NCI-H1436 treated with DMSO at 0.1 percent for 48 hours (cell line): ENCODE results near the gene BCAS1.

Experiments used
- DNase-seq: peaks from one replicate; lab custom pipeline; 2025; lab: John Stamatoyannopoulos, UW

The BCAS1 gene

DNA sequence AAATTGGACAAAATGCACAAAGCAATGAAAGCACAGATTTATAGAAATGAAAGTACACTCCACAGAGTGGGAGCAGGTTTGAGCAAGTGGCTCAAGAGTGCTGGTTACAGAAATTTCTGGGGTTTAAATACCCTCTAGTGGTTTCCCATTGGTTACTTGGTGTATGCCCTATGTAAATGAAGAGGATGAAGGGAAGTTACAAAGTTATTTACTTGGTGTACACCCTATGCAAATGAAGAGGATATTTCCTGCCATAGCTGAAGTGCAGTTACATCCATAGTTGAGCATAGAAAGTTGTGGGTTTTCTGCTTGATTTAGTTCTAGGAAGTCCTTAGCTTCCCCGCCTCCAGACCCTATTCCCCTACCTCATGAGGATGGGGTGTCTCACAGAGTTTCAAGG is 22.7 kb downstream of the BCAS1 start:
- DNase-seq = no peak

DNA sequence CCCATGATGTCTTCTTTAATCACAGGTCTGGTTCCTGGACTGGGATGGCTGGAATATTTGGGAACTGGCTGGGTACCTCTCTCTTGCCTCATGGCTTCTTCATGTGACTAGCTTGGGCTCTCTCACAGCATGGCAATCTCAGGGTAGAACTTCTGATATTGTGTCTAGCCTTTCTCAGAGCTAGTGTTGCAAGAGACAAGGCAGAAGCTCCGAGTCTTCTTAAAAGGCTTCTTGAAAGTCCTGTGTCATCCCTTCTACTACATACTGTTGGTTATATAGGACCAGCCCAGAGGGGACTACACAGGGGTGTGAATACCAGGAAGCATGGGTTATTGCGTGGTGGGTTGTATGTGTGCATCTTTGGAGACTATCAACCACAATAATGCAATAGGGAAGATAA is 23.3 kb downstream of the BCAS1 start:
- DNase-seq = no peak

DNA sequence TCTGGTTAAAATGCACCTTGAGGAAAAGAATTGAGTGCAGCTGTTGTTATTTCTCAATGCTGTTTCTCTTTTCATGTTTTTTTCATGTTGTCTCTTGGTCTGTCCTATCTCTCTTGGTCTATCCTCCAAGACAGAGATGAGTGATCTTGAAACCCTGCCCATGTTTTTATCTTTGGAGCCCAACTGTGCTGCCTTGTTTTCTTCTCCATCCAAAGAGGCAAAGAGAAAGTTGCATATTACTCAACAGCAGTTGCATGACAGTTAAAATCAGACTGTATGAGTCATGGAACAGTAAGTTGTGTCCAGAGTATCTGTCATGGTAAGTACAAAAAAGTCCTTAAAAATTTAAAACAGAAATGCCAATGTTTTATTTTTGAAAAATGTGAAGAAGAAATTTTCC is 26.2 kb downstream of the BCAS1 start:
- DNase-seq = no peak

GRCh38 chr20:54043076-54043967 is 27.1 kb downstream of the BCAS1 start:
- no peak for DNase-seq

DNA sequence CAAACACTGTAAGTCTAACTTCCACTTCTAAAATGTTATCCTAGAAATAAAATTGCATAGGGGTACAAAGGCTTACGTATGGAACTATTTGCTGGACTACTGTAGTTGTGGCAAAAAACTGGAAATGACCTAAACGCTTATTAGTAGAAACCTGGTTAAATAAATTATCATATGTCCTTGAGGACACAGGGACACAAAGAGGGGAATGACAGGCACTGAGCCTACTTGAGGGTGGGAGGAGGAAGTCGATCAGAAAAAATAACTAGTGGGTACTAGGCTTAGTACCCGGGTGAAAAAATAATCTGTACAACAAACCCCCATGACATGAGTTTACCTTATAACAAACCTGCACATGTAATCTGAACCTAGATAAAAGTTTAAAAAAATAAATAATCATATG is 28.4 kb downstream of the BCAS1 start:
- no peak for DNase-seq

- DNase-seq = no peak
Measured at GRCh38 chr20:54041336-54041735, 29.1 kb downstream of the BCAS1 start.

- DNase-seq = no peak
Measured at GRCh38 chr20:54040531-54040930, 29.9 kb downstream of the BCAS1 start.

DNA sequence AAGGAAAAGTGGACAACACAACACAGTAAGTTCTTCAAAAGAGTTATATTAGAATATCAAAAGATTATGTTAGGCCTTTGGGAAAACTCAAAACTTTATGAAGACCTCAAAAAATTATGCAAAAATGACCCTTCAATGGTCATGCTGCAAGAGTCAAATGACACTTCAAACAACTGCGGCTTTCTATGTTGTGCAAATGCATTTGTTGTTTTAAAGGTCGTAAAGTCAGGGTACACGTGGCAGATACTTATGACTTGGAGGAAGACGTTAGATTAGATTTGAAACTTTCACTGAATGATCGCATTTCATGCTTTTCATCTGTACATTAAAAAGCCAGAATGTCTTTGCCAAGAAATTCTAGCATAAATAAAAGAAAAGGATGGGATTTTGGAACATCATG is 31.4 kb downstream of the BCAS1 start:
- no peak for DNase-seq

- no peak for DNase-seq
Measured at GRCh38 chr20:54037525-54037924, 32.9 kb downstream of the BCAS1 start.

GRCh38 chr20:54029643-54030042 is 40.8 kb downstream of the BCAS1 start:
- no peak for DNase-seq

DNA sequence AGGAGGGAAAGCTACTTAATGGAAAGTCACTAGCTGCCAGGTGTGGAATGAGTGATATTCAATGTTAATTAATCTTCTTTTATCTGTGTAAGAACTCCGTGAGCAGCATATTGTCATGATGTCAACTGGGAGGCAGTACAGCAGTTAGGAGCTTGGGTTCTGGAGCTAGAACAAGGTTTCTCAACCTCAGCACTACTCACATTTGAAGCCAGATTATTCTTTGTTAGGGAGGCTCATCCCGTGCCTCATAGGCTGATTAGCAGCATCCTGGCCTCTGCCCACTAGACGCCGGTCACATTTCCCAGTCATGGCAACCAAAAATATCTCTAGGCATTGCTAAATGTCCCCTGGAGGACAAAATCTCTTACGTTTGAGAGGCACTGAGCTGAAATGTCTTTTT is 41.2 kb downstream of the BCAS1 start:
- DNase-seq = no peak

GRCh38 chr20:54028276-54029011 is 42.0 kb downstream of the BCAS1 start:
- DNase-seq = no peak

DNA sequence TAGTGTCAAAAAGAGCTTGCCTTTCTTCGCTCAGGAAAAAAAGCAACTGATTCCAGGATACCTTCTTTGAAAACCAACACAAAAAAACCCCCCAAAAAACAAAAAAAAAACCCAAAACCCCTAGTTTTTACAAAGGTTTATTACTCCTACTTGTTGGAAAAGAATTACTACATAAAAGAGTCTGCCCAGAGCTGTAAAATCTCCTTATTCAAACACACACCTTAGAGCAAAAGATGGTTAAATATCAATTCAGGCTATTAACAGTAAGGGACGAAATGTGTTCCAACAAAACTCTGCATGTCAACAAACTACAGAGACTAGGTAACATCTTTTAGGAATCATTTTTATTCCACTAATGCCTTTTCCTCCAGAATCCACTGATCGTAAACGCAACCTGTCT is 42.7 kb downstream of the BCAS1 start:
- no peak for DNase-seq

DNA sequence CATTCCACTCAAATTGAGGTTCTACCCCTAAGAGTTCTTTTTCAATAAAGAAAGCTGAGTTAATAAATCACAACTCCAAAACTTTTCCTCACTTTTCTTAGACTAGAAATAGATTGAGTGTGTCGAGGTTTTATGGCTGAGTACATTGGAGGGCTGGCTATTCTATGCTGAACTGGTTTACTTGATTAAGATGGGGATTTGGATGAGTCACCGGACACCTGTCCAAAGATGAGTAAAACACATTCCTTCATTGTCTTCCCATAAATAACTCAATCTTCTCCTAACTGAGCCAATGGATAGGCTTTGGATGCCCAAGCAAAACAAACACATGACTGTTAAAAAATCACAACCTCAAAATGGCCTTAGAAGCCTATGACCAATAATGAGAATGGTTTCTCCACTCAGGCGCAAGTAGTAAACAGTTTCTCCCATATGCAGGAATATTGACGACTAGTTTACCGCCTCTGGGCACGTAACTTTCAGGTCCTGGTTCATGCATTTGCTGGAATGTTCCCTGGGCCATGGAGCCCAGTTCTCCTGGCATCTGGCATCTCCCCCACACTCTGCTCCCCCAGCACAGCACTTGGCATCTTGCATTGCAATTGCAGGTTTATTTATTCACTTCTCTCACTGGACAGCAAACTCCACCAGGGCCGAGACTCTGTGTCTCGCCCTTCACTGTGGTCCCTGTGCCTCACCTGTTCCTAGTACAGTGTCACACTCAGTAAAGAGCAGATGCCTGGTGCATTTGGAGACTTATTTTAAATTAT is 43.9 kb downstream of the BCAS1 start:
- DNase-seq = no peak

- DNase-seq = no peak
Measured at GRCh38 chr20:54025251-54025771, 45.1 kb downstream of the BCAS1 start.

DNA sequence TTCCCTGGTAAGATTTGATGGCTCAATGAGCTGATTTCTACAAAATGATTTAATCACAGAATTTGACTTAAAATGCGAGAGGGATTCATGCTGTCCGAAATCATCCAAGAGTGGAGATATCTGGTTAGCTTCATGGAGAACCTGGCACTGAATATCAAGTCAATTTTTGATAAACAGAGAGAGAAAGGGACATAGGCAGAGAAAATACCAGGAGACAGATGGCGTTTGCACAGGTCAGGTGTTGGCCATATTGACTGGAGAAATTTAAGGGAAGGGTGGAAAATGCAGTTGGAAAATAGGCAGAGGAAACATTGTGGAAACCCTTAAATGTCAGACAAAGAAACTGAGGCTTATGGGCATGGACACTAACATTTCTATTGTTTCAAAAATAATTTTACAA is 47.0 kb downstream of the BCAS1 start:
- no peak for DNase-seq

GRCh38 chr20:54021446-54022235 is 48.8 kb downstream of the BCAS1 start:
- no peak for DNase-seq

- no peak for DNase-seq
Measured at GRCh38 chr20:54020868-54021267, 49.5 kb downstream of the BCAS1 start.

- DNase-seq = no peak
Measured at GRCh38 chr20:54020348-54020747, 50.0 kb downstream of the BCAS1 start.

- no peak for DNase-seq
Measured at GRCh38 chr20:54019585-54019984, 50.8 kb downstream of the BCAS1 start.

DNA sequence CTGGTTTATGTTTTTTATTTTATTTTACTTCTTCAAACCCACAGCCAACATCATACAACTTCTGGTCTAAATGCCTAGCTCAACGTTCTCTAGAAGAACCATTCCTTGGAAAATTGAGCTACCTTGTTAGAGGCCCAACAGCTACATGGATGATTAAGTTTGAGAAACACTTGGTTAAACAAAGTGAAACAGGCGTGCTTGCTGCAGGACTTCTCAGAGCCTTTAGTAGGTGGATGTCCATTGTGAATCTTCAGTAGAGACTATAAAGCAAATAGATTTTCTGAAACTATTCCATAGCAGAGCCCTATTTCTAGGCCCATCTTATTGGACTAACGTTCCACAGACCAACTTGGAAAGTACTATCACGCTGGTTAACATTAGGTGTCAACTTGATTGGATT is 51.3 kb downstream of the BCAS1 start:
- DNase-seq = no peak

- no peak for DNase-seq
Measured at GRCh38 chr20:54017846-54018245, 52.5 kb downstream of the BCAS1 start.
